ENCODE results near the gene XYLT1.

Gene XYLT1

GRCh38 chr16:17392127-17392856 lies 78.5 kb downstream of the XYLT1 start:
- TF ChIP-seq, protein P1, sequence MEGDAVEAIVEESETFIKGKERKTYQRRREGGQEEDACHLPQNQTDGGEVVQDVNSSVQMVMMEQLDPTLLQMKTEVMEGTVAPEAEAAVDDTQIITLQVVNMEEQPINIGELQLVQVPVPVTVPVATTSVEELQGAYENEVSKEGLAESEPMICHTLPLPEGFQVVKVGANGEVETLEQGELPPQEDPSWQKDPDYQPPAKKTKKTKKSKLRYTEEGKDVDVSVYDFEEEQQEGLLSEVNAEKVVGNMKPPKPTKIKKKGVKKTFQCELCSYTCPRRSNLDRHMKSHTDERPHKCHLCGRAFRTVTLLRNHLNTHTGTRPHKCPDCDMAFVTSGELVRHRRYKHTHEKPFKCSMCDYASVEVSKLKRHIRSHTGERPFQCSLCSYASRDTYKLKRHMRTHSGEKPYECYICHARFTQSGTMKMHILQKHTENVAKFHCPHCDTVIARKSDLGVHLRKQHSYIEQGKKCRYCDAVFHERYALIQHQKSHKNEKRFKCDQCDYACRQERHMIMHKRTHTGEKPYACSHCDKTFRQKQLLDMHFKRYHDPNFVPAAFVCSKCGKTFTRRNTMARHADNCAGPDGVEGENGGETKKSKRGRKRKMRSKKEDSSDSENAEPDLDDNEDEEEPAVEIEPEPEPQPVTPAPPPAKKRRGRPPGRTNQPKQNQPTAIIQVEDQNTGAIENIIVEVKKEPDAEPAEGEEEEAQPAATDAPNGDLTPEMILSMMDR (IDR thresholded peaks at IDR 0.05), result no peak
- DNase-seq (ENCODE audit: low spot score), result no peak
- Histone ChIP-seq H3K4me3 (no peak overlapping the region), H3K27ac (no peak overlapping the region)

GRCh38 chr16:17391715-17392114 lies 79.0 kb downstream of the XYLT1 start:
- Histone ChIP-seq H3K27ac (no peak overlapping the region), H3K4me3 (no peak overlapping the region)
- TF ChIP-seq, protein P1 (IDR thresholded peaks at IDR 0.05), result no peak
- DNase-seq (ENCODE audit: low spot score), result no peak

GRCh38 chr16:17389384-17389783 lies 81.4 kb downstream of the XYLT1 start:
- no peak overlapping the region for H3K4me3 ChIP-seq
- TF ChIP-seq, protein P1 (IDR thresholded peaks at IDR 0.05), result no peak
- H3K27ac ChIP-seq, result no peak overlapping the region
- no peak for DNase-seq (ENCODE audit: low spot score)

GRCh38 chr16:17387256-17387655 lies 83.5 kb downstream of the XYLT1 start:
- TF ChIP-seq, protein P1 (IDR thresholded peaks at IDR 0.05), result no peak
- Histone ChIP-seq H3K27ac (no peak overlapping the region), H3K4me3 (no peak overlapping the region)
- DNase-seq (ENCODE audit: low spot score), result no peak

DNA sequence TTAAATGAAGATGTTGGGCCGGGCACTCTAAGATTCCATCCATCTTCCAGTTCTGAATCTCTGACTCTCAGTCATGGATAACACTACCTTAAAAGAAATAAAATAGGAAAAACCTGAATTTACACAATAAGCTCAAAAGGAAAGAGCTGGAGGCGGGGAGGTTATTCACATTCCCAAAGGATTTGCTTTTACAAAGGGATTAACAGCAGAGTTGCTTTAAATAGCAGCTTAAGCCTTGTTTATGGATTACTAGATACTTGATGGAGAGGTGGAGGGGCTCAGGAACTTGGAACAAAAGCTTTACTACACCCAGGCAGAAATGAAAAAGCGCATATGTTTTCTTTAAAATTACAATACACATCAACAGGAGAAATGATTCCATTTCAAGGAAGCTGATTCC lies 84.5 kb downstream of the XYLT1 start:
- DNase-seq (ENCODE audit: low spot score), result no peak
- Histone ChIP-seq H3K4me3 (no peak overlapping the region), H3K27ac (no peak overlapping the region)
- TF ChIP-seq, protein P1 (IDR thresholded peaks at IDR 0.05), result no peak

DNA sequence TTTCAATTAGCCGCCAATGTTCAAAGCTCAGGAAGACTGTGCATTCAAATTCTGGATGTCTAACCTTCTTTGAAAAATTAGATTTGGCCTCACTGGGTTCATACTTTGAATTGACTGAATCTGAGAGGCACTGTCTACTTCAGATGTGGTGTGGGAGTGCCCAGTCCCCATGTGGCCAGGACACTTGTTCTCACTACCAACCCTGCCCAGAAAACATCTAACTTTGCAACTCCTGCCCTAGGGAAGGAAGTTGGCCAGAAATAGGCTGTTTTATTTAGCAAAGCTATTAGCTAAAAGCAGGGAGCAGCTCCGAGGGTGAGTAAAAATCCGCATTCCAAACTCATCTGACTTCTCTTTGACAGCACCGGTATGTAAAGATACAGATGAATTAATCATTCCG lies 86.3 kb downstream of the XYLT1 start:
- TF ChIP-seq, protein P1 (IDR thresholded peaks at IDR 0.05), result no peak
- DNase-seq (ENCODE audit: low spot score), result no peak
- Histone ChIP-seq H3K4me3 (no peak overlapping the region), H3K27ac (no peak overlapping the region)
